ENCODE results near the gene LRMDA. TPM values are rescaled to one million over a fixed set of nuclear protein-coding genes. Genes with fewer than 3 reads are reported as not detected.

LRMDA gene
- total and polyA plus RNA-seq, 2 of the 8 experiments (the other 6 are each of a cell fraction or from before 2014, with no cell fraction given), result 0.86 to 2.8 TPM

DNA sequence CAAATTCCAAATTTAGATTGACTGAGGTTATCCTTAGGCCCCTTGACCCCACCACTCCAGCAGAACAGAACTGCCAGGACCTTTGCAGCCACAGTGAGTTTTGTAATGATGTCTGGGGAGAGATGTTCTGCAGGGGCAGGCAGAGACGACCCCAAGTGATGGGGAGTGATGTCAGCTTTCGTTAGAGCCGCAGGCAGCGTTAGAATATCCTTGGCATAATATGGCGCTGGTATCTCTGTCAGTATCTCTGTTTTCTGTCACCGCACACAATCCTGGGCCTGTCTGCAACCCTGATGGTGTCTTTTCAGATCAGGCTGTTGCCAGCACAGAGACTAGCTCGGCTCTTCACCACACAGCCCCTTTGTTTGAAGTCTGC, 1122.6 kb downstream of the LRMDA start:
- no peak overlapping the region for H3K4ac ChIP-seq (replicated peaks; ENCODE audit: insufficient read length, low read depth, low read length)
- no peak overlapping the region for H3K27ac ChIP-seq (ENCODE audit: low read depth, low read length)
- DNase-seq (ENCODE audit: low read depth in 1 of 2, low spot score in 2 of 2), result no peak
- no peak overlapping the region for H2BK20ac ChIP-seq (ENCODE audit: low read length)
- no peak overlapping the region for H3K18ac ChIP-seq (ENCODE audit: extremely low read depth, low read length)
- H2BK12ac ChIP-seq (ENCODE audit: low read depth, low read length), result no peak overlapping the region
- no peak overlapping the region for H3K14ac ChIP-seq (ENCODE audit: insufficient read length)
- H4K20me1 ChIP-seq (replicated peaks in 1 of 2; ENCODE audit: control insufficient read depth in 1 of 2, insufficient read depth in 2 of 2, low read length in 2 of 2), result no peaks in the 10 kb centered on the region
- H2AK5ac ChIP-seq (ENCODE audit: low read depth, low read length), result no peak overlapping the region
- WGBS, 2 experiments (ENCODE audit: extremely low coverage in 1 of 2, insufficient coverage in 1 of 2, insufficient read length in 1 of 2, insufficient replicate concordance in 2 of 2, low coverage in 1 of 2, low lambda C conversion rate in 2 of 2, missing lambda C conversion rate in 1 of 2), result 97% methylated on average over 7 of the region's 7 CpGs; no CpG with 5 or more reads in 1 of the 2 experiments
- H3K4me1 ChIP-seq (replicated peaks in 1 of 4; ENCODE audit: control insufficient read depth in 3 of 4, insufficient read depth in 4 of 4, low read length in 3 of 4), result peaks cover 0 to 2% (median 0%) of the 10 kb centered on the region in 4 experiments; a peak in 1 of 7 replicates
- no peaks in the 10 kb centered on the region for H3K23me2 ChIP-seq (ENCODE audit: low read depth, low read length)
- H4K8ac ChIP-seq (ENCODE audit: extremely low read depth, insufficient read depth, low read length), result no peak overlapping the region
- ChIA-PET POLR2A (ENCODE audit: partially characterized antibody) (no interaction called here), CTCF (ENCODE audit: partially characterized antibody) (interaction anchor here (1.2 to 2.3 kb wide), 2 partner anchors 238 to 242 kb away, joined by 5 to 6 read pairs; no protein-coding TSS in a partner anchor)
- H3K4me3 ChIP-seq (ENCODE audit: extremely low read depth in 1 of 4, insufficient read depth in 2 of 4, low read depth in 3 of 4, low read length in 4 of 4), result no peak overlapping the region
- no peak overlapping the region for H2AFZ ChIP-seq (ENCODE audit: low read length)
- H4K91ac ChIP-seq (replicated peaks; ENCODE audit: insufficient read length, low read length), result no peak overlapping the region
- no peaks in the 10 kb centered on the region for H3K79me1 ChIP-seq (ENCODE audit: low read depth, low read length)
- TF ChIP-seq NRF1 (IDR thresholded peaks at IDR 0.05; ENCODE audit: low read depth, low read length), result no peak
- no peak for TF ChIP-seq JUN (IDR thresholded peaks at IDR 0.05; ENCODE audit: low read depth, low read length)
- no peak for TF ChIP-seq RFX5 (IDR thresholded peaks at IDR 0.05; ENCODE audit: borderline replicate concordance, low read depth, low read length)
- no peak for TF ChIP-seq TEAD4 (IDR thresholded peaks at IDR 0.05; ENCODE audit: low read depth, low read length)
- TF ChIP-seq EZH2 (IDR thresholded peaks at IDR 0.05; ENCODE audit: low read depth, low read length, severe bottlenecking), result no peak
- TF ChIP-seq EP300 (IDR thresholded peaks at IDR 0.05; ENCODE audit: borderline replicate concordance in 1 of 2, low read depth in 2 of 2, low read length in 2 of 2), result no peak
- TF ChIP-seq ZNF274 (IDR thresholded peaks at IDR 0.05; ENCODE audit: borderline replicate concordance, extremely low read depth, low read length), result no peak
- TF ChIP-seq, protein P1, sequence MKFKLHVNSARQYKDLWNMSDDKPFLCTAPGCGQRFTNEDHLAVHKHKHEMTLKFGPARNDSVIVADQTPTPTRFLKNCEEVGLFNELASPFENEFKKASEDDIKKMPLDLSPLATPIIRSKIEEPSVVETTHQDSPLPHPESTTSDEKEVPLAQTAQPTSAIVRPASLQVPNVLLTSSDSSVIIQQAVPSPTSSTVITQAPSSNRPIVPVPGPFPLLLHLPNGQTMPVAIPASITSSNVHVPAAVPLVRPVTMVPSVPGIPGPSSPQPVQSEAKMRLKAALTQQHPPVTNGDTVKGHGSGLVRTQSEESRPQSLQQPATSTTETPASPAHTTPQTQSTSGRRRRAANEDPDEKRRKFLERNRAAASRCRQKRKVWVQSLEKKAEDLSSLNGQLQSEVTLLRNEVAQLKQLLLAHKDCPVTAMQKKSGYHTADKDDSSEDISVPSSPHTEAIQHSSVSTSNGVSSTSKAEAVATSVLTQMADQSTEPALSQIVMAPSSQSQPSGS (IDR thresholded peaks at IDR 0.05; ENCODE audit: low read length), result no peak
- no peak for TF ChIP-seq TAF1 (IDR thresholded peaks at IDR 0.05; ENCODE audit: low read depth, low read length)
- no peaks in the 10 kb centered on the region for H3K36me3 ChIP-seq (ENCODE audit: control insufficient read depth in 2 of 4, insufficient read depth in 4 of 4, low read length in 3 of 4)
- no peaks in the 10 kb centered on the region for H3K9me3 ChIP-seq (ENCODE audit: insufficient read depth in 2 of 2, low read depth in 1 of 2, low read length in 1 of 2)
- no peak overlapping the region for H4K5ac ChIP-seq (ENCODE audit: insufficient read length, low read depth, low read length)
- no peaks in the 10 kb centered on the region for H3K79me2 ChIP-seq (ENCODE audit: control insufficient read depth in 1 of 2, insufficient read depth in 2 of 2, low read length in 2 of 2)
- no peaks in the 10 kb centered on the region for H3K27me3 ChIP-seq (replicated peaks in 1 of 4; ENCODE audit: control insufficient read depth in 3 of 4, extremely low read depth in 1 of 4, insufficient read depth in 3 of 4, low read length in 3 of 4)
- H2BK120ac ChIP-seq (replicated peaks; ENCODE audit: low read depth, low read length), result no peak overlapping the region
- no peak overlapping the region for H3K56ac ChIP-seq (replicated peaks; ENCODE audit: insufficient read length, low read depth, low read length)
- H3K4me2 ChIP-seq (ENCODE audit: insufficient read depth in 1 of 2, low read depth in 2 of 2, low read length in 2 of 2), result no peak overlapping the region
- H3K9ac ChIP-seq (replicated peaks in 1 of 4; ENCODE audit: extremely low read depth in 1 of 4, low read depth in 3 of 4, low read length in 3 of 4), result no peak overlapping the region
- FAIRE-seq, result no peak
- H2BK5ac ChIP-seq (ENCODE audit: low read depth, low read length), result no peak overlapping the region
- no peak overlapping the region for H2BK15ac ChIP-seq (ENCODE audit: low read length)
- H3K23ac ChIP-seq (ENCODE audit: insufficient read length), result no peak overlapping the region
